Measurements from ENCODE around the gene LDLRAD3.

GRCh38 chr11:36233204-36233603 lies 289.3 kb downstream of the LDLRAD3 start:
- TF ChIP-seq, protein P1, sequence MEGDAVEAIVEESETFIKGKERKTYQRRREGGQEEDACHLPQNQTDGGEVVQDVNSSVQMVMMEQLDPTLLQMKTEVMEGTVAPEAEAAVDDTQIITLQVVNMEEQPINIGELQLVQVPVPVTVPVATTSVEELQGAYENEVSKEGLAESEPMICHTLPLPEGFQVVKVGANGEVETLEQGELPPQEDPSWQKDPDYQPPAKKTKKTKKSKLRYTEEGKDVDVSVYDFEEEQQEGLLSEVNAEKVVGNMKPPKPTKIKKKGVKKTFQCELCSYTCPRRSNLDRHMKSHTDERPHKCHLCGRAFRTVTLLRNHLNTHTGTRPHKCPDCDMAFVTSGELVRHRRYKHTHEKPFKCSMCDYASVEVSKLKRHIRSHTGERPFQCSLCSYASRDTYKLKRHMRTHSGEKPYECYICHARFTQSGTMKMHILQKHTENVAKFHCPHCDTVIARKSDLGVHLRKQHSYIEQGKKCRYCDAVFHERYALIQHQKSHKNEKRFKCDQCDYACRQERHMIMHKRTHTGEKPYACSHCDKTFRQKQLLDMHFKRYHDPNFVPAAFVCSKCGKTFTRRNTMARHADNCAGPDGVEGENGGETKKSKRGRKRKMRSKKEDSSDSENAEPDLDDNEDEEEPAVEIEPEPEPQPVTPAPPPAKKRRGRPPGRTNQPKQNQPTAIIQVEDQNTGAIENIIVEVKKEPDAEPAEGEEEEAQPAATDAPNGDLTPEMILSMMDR (IDR thresholded peaks at IDR 0.05; ENCODE audit: insufficient read depth, low read depth, low read length) = no peak
- no peak for TF ChIP-seq EZH2 (IDR thresholded peaks at IDR 0.05; ENCODE audit: insufficient read depth, low read length)
